ENCODE results near the gene FLNB. TPM values are rescaled to one million over a fixed set of nuclear protein-coding genes. Genes with fewer than 3 reads are reported as not detected.

Gene FLNB
- total and polyA plus RNA-seq, 9 of the 15 experiments (the other 6 are each of a cell fraction or from before 2014, with no cell fraction given), result 9.4 to 48.1 (median 25.6) TPM

GRCh38 chr3:58021072-58021959 lies 13.1 kb downstream of the FLNB start:
- CTCF ChIA-PET (ENCODE audit: low intra/inter-chr PET ratio), result no interaction called here
- DNase-seq (ENCODE audit: extremely low read depth in 1 of 4, low spot score in 3 of 4) (no peak), FAIRE-seq (no peak), ATAC-seq (no peak)
- TF ChIP-seq KDM1A (IDR thresholded peaks at IDR 0.05) (no peak), TAF1 (IDR thresholded peaks at IDR 0.05; ENCODE audit: control insufficient read depth, extremely low read depth, insufficient read depth, low read length, severe bottlenecking) (no peak), PRDM10 (IDR thresholded peaks at IDR 0.05; ENCODE audit: partially characterized antibody) (no peak), OTX1 (CRISPR knock-in tag; IDR thresholded peaks at IDR 0.05) (no peak), ZNF121 (CRISPR knock-in tag; conservative IDR thresholded peaks at IDR 0.05) (no peak), GTF2E2 (tag; IDR thresholded peaks at IDR 0.05) (no peak), ARHGAP35 (IDR thresholded peaks at IDR 0.05; ENCODE audit: partially characterized antibody) (no peak), RHOXF2B (CRISPR knock-in tag; conservative IDR thresholded peaks at IDR 0.05) (no peak), SMARCB1 (IDR thresholded peaks at IDR 0.05; ENCODE audit: insufficient read length, low read depth) (no peak), CHD1 (IDR thresholded peaks at IDR 0.05; ENCODE audit: low read length) (no peak), SRSF1 (IDR thresholded peaks at IDR 0.05; ENCODE audit: low read depth, low read length) (no peak), SREBF2 (CRISPR knock-in tag; IDR thresholded peaks at IDR 0.05) (no peak)
- Histone ChIP-seq H3K27ac (ENCODE audit: extremely low read depth, low read depth, low read length) (no peak overlapping the region), H3K4me3 (no peak overlapping the region), H3K4me2 (ENCODE audit: insufficient read depth, low read length) (no peak overlapping the region), H3K36me3 (ENCODE audit: control insufficient read depth, insufficient read depth, low read length) (no peaks in the 10 kb centered on the region), H4K20me1 (replicated peaks; ENCODE audit: control insufficient read depth, insufficient read depth, low read length) (peaks cover 11% of the 10 kb centered on the region), H3K9ac (ENCODE audit: insufficient read depth in 1 of 2, low read depth in 2 of 2, low read length in 2 of 2) (no peak overlapping the region), H3K9me3 (replicated peaks; ENCODE audit: control insufficient read depth, insufficient read depth, low read depth, low read length) (no peaks in the 10 kb centered on the region), H3K27me3 (ENCODE audit: control insufficient read depth in 2 of 2, insufficient read depth in 2 of 2, low read length in 2 of 2) (no peaks in the 10 kb centered on the region), H3K4me1 (replicated peaks in 1 of 2; ENCODE audit: control insufficient read depth in 2 of 2, insufficient read depth in 2 of 2, low read length in 2 of 2) (peaks cover 0 to 7% of the 10 kb centered on the region in 2 experiments; a peak in 2 of 5 replicates), H2AFZ (ENCODE audit: low read depth, low read length) (no peak overlapping the region), H3K9me1 (ENCODE audit: control insufficient read depth, insufficient read depth, low read length) (peaks cover 2% of the 10 kb centered on the region), H3K79me2 (ENCODE audit: control insufficient read depth, insufficient read depth, low read length) (peaks cover 45% of the 10 kb centered on the region)
- BruUV-seq (replicated peaks), result no TSS peak
- intact Hi-C loops (cut with micrococcal nuclease), result loop anchor here (5.0 kb wide), 1 partner anchor 41 kb away; no protein-coding TSS in a partner anchor
- POLR2A ChIA-PET, result interaction anchor here (0.6 to 2.5 kb wide), 6 partner anchors 11 to 152 kb away, joined by 3 to 11 read pairs (median 3); no protein-coding TSS in a partner anchor
- WGBS (ENCODE audit: insufficient coverage, low coverage, missing lambda C conversion rate), result 59% methylated on average over 6 of the region's 8 CpGs
- in situ Hi-C loops (cut with MboI), result loop anchor here (25.0 kb wide), 1 partner anchor 141 kb away; no protein-coding TSS in a partner anchor

Measured in K562 (cell line).